ENCODE data around the gene NPY2R. TPM values are rescaled to one million over a fixed set of nuclear protein-coding genes. Genes with fewer than 3 reads are reported as not detected.

Gene NPY2R
- total and polyA plus RNA-seq, 3 donors from 2014 or later, result 0.58 to 3.3 (median 1.0) TPM

GRCh38 chr4:155241664-155242063 lies 33.2 kb downstream of the NPY2R start:
- Histone ChIP-seq H3K4me1 (no peaks in the 10 kb centered on the region), H3K4me3 (no peak overlapping the region), H3K36me3 (ENCODE audit: low read depth, missing control alignments) (no peaks in the 10 kb centered on the region), H3K27ac (no peak overlapping the region), H3K9me3 (no peaks in the 10 kb centered on the region), H3K27me3 (no peaks in the 10 kb centered on the region)
- no peak for DNase-seq
- intact Hi-C loops (cut with DNase I; ENCODE audit: low total_unique reads), result no loop called here
- TF ChIP-seq POLR2A (IDR thresholded peaks at IDR 0.05), result no peak
- TF ChIP-seq CTCF (IDR thresholded peaks at IDR 0.05), result no peak

GRCh38 chr4:155245105-155245504 lies 36.7 kb downstream of the NPY2R start:
- Histone ChIP-seq H3K9me3 (no peaks in the 10 kb centered on the region), H3K4me1 (no peaks in the 10 kb centered on the region), H3K4me3 (no peak overlapping the region), H3K27me3 (no peaks in the 10 kb centered on the region), H3K27ac (no peak overlapping the region), H3K36me3 (ENCODE audit: low read depth, missing control alignments) (no peaks in the 10 kb centered on the region)
- DNase-seq, result no peak
- intact Hi-C loops (cut with DNase I; ENCODE audit: low total_unique reads), result no loop called here
- TF ChIP-seq CTCF (IDR thresholded peaks at IDR 0.05) (no peak), POLR2A (IDR thresholded peaks at IDR 0.05) (no peak)
- 85 to 93% methylated on average over 4 of the region's 4 CpGs for WGBS, 2 donors

- DNase-seq, result no peak
- intact Hi-C loops (cut with DNase I; ENCODE audit: low total_unique reads), result no loop called here
- Histone ChIP-seq H3K9me3 (no peaks in the 10 kb centered on the region), H3K27me3 (no peaks in the 10 kb centered on the region), H3K4me3 (no peak overlapping the region), H3K36me3 (ENCODE audit: low read depth, missing control alignments) (no peaks in the 10 kb centered on the region), H3K27ac (no peak overlapping the region), H3K4me1 (no peaks in the 10 kb centered on the region)
- TF ChIP-seq POLR2A (IDR thresholded peaks at IDR 0.05) (no peak), CTCF (IDR thresholded peaks at IDR 0.05) (no peak)
- 85 to 88% methylated on average over 9 of the region's 9 CpGs for WGBS, 2 donors
Measured at GRCh38 chr4:155248002-155248896, 39.8 kb downstream of the NPY2R start.

- TF ChIP-seq POLR2A (IDR thresholded peaks at IDR 0.05) (no peak), CTCF (IDR thresholded peaks at IDR 0.05) (no peak)
- Histone ChIP-seq H3K27ac (no peak overlapping the region), H3K27me3 (no peaks in the 10 kb centered on the region), H3K4me3 (no peak overlapping the region), H3K36me3 (ENCODE audit: low read depth, missing control alignments) (no peaks in the 10 kb centered on the region), H3K9me3 (no peaks in the 10 kb centered on the region), H3K4me1 (no peaks in the 10 kb centered on the region)
- 67 to 77% methylated on average over 8 of the region's 8 CpGs for WGBS, 2 donors
- DNase-seq, result no peak
- intact Hi-C loops (cut with DNase I; ENCODE audit: low total_unique reads), result no loop called here
Measured at GRCh38 chr4:155249016-155249566, 40.7 kb downstream of the NPY2R start.
